HG03097 (cell line): ENCODE measurements around the gene ARL6IP1.
"Not testable (repeated sequence)": the region's sequence is repeated elsewhere in the genome, so short reads cannot be mapped to it uniquely, and the experiment has no call there.

Experiments used
- ATAC-seq: cut with Tn5 transposase; IDR thresholded peaks from one replicate; pipeline ENCODE4 v1.9.1; 2021; ENCODE audit not compliant: unreplicated experiment, low FRiP score

Gene ARL6IP1

DNA sequence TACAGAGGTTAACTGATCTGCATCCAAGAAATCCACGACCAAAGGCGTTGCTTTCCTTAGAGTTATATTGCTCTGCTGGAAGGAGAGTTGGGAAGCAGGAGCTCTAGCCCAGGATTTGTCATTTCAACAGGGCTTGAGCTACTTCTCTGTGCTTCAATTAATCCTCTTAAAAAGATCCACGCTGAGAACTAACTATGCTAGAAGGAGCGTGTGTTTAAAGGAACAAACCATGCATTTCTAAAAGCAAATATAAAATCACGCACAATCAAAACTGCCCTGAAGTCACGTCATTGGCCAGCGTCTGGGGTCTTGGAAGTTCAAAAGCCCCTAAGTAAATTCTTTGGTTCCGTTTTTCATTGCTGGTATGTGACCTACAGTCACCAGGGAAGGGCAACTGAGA lies 1.1 kb downstream of the ARL6IP1 start:
- ATAC-seq = no peak

DNA sequence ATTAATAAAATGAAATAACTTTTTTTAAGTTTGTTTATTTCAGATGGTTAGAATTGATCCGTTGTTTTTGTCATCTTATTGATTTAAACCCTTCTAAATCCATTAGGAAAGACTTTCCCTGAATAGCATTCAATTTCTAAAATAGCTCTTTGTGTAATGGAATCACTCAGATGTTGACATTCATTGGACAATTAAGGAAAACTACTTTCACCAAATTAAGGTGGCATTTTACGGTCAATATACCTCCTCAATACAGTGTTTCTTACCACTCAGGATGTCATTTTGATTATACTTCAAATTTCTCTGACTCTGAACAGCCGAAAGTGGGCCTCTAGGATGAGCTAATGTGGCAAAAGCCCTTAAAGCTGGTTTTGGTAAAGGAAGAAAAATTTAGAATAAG lies 1.8 kb downstream of the ARL6IP1 start:
- no peak for ATAC-seq

DNA sequence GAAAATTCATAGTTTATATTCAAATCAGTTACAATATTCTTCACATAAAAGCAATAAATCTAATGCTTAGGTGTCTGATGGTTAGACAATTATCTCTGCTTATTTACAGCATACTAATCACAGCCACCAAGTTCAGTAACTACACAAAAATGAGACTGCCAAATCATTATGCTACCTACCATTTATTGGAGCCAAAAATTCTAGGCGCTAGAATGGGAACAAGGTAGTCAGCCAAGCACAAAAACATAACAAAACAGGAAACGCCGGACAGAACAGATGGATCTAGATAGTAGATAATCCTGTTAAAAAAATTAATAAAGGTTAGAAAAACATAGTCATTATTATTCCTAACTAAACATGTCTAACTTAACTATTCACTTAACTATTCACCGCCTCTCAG lies 3.6 kb downstream of the ARL6IP1 start:
- ATAC-seq = no peak

DNA sequence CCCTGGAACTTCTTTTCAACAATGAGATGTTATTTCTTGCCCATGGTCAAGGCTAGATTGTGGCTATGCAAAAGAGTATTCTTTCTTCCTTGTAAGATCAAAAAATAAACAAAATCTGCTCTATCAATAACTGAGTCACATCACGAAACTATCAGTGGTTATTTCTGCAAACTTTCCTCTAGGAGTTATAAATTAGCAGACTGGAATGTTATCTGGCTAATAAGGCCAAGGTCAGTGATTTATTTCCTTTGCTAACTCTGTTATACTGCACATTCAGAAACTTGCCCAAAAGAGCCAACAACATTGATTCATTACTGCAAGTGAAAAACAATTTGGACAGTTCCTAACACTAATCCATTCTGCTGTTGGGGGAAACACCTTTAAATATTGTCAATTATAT lies 5.0 kb downstream of the ARL6IP1 start:
- no peak for ATAC-seq

DNA sequence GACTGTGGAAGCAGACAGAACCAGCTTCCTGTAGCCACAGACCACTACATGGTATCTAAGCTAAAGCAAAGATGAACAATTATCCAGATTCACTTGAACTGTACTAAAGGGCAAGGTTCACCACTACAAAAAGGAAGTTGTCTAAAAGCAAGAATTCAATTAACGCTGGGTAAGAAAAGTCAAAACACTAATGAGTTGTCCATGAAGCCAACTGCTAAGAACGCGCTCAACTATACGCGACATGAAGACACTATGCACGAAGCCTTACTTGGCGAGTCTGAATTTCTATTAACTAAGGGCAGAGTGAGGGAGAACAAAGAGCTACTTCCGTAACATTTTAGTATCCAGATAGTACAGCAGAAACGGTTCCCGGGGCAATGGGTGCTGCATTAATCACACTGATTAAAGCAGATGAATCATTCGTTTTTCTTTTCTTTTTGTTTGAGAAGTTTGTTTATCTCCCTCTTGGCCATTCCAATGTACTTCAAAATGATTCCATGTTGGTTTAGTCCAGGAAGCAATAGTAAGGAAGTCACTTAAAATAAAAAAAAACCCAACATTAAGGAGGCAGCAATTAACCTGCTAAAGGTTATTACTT lies 8.4 kb downstream of the ARL6IP1 start:
- ATAC-seq = no peak

DNA sequence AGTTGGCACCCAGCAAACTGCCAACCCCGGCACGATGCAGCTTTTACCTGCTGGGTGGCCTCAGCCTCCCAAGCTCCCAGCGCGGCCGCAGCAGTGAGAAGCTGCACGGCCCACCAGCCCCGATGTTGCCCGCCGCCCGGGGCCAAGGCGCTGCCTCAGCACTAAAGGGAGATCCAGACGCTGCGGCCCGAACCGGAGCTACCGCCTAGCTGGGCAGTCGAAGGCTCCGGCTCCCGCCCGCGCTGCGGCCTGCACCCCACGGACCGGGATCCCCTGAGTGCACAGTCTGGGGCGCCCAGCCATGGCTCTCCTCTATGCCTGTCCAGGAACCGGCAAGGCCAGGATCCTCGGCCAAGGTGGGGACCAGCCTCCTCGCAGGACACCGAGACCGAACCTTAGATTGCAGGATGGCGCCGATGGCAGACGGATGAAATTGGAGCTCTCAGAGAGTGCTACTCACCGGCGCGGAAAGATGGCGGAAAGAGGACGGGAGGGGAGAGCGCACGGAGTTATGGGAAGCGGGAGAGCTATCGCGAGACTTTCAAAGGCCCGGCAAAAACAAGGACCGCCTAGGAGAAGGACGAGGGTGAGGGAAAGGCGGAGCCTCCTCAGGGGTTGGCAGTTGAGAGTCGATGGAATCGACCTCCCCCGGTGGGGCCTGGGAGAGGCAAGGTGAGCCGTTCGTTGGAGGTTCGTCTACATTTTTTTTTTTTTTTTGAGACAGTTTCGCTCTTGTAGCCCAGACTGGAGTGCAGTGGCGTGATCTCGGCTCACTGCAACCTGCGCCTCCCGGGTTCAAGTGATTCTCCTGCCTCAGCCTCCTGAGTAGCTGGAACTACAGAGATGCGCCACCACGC lies 11.3 kb downstream of the ARL6IP1 start, which contains the start of gene RPS15A:
Gene RPS15A (minus strand): TSS at position 485 of the 857 bp plus-strand sequence. CDS start 1,221 bp downstream, outside the sequence.
- peak; percentile 86 for ATAC-seq

DNA sequence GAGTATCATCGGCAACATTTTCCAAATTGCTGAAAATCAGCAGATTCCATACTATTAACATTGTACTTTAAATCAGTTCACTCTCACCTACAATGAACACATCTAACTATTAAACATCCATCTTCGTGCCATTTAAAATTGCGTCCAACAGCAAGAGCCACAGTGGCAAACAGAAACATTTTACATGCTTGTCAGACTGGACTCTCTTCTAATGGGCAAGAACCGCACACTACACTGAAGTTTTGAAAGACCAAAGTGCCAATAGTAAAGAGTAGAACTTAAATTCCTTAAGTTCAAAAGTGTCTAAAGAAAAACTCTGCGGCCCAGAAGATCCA lies 11.9 kb downstream of the ARL6IP1 start:
- no peak for ATAC-seq

DNA sequence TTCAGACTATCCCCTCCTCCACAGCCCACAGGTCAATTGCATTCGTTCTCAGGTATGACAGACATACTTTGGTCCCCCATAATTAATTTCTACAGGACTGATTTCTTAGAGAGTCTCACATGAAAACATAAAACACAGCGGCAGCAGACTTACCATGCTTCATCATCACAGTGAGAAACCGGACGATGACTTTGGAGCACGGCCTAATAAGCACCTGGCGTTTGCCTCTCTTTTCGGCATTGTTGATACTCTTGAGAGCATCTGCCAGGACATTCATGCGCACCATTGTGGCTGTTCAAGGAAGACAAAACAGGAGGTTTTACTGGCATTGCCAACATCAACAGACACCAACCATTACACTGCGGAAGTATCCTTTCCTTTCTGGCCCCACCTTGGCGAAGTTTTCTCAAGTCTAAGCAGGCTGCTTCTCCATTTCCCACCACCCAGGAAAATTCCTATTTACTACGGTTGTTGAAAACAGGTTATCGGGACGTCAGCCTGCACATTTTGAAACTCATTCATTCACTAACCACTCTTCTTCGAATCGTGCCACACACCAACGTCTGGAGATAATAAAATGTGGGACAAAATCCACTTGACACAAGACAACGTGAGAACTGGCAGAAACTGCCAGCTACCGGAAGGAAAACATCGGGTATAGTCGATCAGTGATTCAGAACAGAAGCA lies 12.4 kb downstream of the ARL6IP1 start:
- no peak for ATAC-seq

DNA sequence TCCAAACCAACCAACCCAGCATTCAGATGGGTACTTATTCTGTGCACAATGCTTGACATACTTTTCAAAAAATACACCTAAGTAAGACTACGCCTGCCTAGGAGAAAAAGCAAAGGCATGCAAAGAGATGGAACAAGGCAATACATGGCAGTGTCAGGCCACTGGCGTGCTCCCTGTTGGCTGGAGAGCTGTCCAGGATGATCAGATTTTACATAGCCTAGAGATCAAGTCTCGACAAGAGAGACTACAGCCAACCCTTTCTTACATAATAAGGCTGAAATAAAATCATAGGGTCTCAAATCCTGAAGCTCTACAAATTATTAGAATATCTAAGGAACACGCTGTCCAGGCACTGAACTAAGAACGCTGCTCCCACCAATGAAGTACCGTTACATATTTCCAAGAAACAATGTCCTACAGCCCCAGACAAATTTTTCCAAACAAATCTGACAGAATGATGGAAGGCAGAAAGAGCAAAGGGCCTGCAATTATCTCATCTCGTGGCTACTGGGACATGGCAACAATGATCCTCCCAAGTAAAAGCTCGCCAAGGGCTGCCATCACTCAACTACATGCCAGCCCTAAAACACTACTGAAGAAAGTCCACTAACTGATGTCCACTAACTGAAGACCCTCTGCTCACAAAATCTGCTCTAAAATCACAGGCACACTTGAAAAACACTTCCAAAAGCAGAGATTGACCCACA lies 16.3 kb downstream of the ARL6IP1 start:
- no peak for ATAC-seq

DNA sequence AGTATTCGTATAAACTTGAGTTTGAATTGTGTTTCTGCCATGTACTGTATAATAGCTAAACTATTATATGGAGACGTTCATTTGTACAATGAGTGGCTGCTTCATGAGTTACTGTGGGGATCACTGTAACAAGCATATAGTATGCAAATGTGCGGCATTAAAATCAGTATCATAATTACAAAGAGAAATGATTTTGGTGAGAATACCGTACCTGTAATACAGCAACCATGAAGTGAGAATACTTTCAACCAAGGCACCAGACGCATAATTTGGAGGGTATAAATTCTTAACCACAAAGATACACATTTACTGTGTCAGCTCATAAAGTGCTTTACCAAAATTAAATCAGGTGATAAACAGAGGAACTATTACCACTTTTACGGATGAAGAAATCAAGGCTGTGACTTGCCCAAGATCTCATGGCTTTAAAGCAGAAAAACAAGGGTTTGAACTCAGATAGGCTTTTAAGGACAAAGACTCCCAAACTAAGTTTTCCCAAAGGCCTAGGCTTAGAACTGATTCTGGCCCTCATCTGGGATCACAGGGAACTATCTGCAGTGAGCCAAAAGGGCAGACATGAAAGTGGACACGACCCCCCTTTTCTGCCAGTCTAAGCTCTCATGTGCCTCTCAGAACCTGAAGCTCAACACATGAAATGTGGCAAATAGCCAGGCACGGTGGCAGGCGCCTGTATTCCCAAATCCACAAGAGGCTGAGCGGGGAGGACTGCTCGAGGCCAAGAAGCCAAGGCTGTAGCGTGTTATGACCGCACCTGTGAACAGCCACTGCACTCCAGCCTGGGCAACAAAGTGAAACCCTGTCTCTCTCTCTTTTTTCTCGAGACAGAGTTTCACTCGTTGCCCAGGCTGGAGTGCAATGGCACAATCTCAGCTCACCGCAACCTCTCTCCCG lies 17.7 kb downstream of the ARL6IP1 start:
- ATAC-seq = no peak

DNA sequence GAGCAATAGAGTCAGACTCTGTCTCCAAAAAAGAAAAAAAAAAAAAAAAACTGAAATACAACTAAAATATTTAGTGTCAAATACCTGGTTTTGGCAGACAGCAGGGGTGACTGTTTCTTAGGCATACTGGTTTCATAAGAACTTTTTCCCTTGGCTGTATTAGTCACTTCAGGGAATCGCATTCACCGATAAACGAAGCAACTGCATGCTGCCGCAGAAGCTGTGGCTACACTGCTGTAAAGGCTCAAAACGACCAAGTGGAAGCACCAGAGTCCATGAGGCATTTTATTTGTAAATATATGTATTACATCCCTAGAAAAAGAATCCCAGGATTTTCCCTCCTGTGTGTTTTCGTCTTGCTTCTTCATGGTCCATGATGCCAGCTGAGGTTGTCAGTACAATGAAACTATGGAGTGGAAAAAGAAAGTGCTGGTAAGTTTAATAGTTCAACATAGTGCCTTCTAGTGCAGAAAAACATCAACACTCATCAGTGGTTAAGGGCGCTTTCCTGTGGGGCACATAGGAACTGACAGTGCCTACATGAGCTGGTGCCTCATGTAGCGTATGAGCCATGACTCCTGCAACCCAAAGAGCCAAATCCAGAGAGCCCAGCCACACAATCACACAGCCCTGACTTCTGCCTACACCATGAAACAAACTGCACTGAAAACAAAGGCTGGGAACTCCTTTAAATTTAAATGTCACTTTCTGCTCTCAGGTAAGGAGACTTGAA lies 18.5 kb downstream of the ARL6IP1 start:
- no peak for ATAC-seq

DNA sequence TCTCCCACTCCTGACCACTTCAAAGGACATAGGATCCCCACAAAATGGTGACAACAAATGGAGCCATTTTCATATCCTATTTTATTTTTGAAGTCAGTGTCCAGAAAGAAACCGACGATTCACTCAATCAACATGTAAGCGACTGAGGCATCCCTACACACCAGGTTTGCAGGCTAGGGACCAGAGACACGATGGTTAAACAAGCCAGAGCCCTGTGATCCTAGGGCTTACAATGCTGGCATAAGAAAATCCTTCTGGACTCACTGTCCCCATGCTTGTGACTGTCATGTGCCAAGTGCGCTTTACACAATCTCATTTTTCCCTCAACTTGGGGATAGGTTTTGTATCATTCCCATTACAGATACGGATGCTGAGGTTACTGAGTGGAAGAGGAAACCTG lies 20.1 kb downstream of the ARL6IP1 start:
- ATAC-seq = not testable (repeated sequence)

DNA sequence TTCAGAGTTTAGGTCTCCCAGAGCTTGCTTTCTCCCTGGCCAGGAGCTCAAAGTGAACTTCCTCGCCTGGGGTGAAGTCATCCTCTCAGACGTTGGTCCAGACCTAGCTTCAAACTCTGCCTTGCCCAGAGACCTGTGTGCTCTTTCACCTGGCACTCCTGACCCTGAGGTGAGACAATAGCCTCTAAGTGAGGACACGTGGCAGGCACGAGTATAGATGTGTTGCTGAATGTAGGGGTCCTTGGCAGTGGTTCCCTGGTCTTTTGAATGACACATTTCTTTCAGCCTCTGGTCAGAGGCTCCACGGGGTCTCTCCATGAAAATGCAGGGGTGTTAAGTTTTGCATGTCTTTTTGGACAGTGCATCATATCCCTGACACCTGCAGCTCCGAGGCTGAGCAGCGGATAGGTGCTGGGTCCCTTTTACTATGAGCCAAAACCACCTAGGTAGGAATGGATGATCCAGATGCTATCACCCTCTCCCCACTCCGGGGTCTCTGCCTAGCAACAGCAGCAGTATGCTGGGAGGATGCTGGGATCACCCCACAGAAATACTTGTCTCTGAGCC lies 20.8 kb downstream of the ARL6IP1 start:
- not testable (repeated sequence) for ATAC-seq

DNA sequence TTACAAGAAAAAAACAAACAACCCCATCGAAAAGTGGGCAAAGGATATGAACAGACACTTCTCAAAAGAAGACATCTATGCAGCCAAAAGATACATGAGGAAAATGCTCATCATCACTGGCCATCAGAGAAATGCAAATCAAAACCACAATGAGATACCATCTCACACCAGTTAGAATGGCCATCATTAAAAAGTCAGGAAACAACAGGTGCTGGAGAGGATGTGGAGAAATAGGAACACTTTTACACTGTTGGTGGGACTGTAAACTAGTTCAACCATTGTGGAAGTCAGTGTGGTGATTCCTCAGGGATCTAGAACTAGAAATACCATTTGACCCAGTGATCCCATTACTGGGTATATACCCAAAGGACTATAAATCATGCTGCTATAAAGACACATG lies 23.7 kb downstream of the ARL6IP1 start:
- not testable (repeated sequence) for ATAC-seq

DNA sequence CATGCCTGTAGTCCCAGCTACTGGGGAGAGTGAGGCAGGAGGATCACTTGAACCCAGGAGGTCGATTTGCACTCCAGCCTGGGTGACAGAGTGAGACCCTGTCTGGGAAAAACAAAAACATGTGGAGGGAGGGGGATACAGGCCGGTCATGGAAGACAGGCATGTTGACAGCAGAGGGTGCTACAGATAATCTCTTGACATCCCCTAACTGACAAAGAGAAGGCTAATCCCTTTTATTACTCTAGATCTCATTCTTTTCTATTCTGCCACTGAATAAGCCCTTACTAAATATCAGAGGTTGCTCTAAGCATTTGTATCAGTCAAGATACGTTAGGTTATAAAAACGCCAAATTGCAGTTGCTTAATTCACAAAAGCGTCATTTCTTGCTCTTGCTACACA lies 25.0 kb downstream of the ARL6IP1 start:
- ATAC-seq = not testable (repeated sequence)

DNA sequence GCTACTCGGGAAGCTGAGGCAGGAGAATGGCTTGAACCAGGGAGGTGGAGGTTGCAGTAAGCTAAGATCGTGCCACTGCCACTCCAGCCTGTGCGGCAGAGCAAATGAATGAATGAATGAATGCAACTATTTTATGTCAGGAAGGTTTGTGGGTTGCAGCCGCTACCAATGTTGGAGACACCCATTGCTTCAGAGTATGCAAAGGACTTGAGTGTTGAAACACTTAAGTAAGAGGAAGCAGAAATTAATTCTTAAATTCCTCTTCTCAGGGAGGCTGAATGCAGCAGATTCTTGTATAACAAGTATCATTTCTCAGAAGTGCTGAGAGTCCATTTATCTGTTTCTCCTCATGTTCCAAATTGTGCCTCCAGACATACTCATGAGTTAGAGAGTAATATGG lies 26.7 kb downstream of the ARL6IP1 start:
- ATAC-seq = not testable (repeated sequence)

DNA sequence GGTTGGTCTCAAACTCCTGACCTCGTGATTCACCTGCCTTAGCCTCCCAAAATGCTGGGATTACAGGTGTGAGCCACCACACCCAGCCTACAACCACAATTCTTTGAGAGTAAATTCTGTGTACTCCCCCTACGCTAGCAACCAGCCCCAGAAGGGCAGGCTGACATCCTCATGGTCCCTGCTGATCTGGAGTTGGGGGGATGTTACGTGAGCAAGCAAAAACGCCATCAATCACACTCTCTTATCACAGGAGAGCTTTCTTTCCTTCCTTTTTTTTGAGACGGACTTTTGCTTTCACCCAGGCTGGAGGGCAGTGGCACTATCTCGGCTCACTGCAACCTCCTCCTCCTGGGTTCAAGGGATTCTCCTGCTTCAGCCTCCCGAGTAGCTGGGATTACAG lies 29.2 kb downstream of the ARL6IP1 start:
- not testable (repeated sequence) for ATAC-seq

DNA sequence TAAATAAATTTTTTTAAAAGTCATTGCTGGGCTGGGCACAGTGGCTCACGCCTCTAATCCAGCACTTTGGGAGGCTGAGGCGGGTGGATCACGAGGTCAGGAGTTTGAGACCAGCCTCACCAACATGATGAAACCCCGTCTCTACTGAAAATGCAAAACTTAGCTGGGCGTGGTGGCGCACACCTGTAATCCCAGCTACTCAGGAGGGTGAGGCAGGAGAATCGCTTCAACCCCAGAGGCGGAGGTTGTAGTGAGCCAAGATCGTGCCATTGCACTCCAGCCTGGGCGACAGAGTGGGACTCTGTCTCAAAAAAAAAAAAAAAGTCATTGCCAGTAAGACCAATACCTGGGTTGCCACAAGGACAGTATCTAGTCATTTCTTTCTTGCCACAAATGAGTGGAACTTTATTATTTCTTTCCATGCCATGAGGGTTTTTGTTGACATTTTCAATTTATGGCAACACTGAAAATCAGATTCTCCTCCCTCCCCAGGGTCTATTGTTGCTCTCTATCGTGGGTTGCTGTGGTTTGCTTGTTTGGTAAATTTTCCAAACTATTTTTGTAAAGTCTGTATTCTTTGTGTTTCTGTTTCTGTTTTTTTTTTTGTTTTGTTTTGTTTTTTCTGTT lies 30.9 kb downstream of the ARL6IP1 start:
- ATAC-seq = not testable (repeated sequence)
